Measurements from ENCODE around the gene PAPPA2. TPM values are rescaled to one million over a fixed set of nuclear protein-coding genes. Genes with fewer than 3 reads are reported as not detected.

PAPPA2 gene
- total RNA-seq, 1 experiment from 2014 or later, result not detected

- Histone ChIP-seq H3K4me2 (ENCODE audit: low read depth, low read length, poor library complexity, severe bottlenecking) (no peak overlapping the region), H3K4me1 (ENCODE audit: low read length) (no peaks in the 10 kb centered on the region), H3K79me2 (ENCODE audit: low read length) (no peaks in the 10 kb centered on the region), H2AFZ (ENCODE audit: low read length) (no peak overlapping the region), H3K9me2 (replicated peaks; ENCODE audit: insufficient read depth, low read length) (no peaks in the 10 kb centered on the region), H3K4me3 (ENCODE audit: low read length) (no peak overlapping the region), H3K9me3 (ENCODE audit: low read length) (no peaks in the 10 kb centered on the region), H3K27me3 (ENCODE audit: low read length) (no peaks in the 10 kb centered on the region), H4K20me1 (ENCODE audit: insufficient read depth, low read depth, low read length) (no peaks in the 10 kb centered on the region), H3K36me3 (ENCODE audit: insufficient read depth, low read length) (no peaks in the 10 kb centered on the region), H3K27ac (ENCODE audit: low read length) (no peak overlapping the region), H3K9ac (ENCODE audit: low read length) (no peak overlapping the region)
- no peak for DNase-seq
These were observed 340.6 kb downstream of the PAPPA2 start for GRCh38 chr1:176803596-176803995.

- Histone ChIP-seq H3K27me3 (ENCODE audit: low read length) (no peaks in the 10 kb centered on the region), H3K9ac (ENCODE audit: low read length) (no peak overlapping the region), H3K27ac (ENCODE audit: low read length) (no peak overlapping the region), H2AFZ (ENCODE audit: low read length) (no peak overlapping the region), H3K4me2 (ENCODE audit: low read depth, low read length, poor library complexity, severe bottlenecking) (no peak overlapping the region), H3K4me1 (ENCODE audit: low read length) (no peaks in the 10 kb centered on the region), H3K79me2 (ENCODE audit: low read length) (no peaks in the 10 kb centered on the region), H3K36me3 (ENCODE audit: insufficient read depth, low read length) (no peaks in the 10 kb centered on the region), H3K9me3 (ENCODE audit: low read length) (no peaks in the 10 kb centered on the region), H3K4me3 (ENCODE audit: low read length) (no peak overlapping the region), H4K20me1 (ENCODE audit: insufficient read depth, low read depth, low read length) (no peaks in the 10 kb centered on the region), H3K9me2 (replicated peaks; ENCODE audit: insufficient read depth, low read length) (no peaks in the 10 kb centered on the region)
- no peak for DNase-seq
These were observed 346.3 kb downstream of the PAPPA2 start for GRCh38 chr1:176809292-176809691.

- no peak for DNase-seq
- Histone ChIP-seq H3K9ac (ENCODE audit: low read length) (no peak overlapping the region), H3K9me3 (ENCODE audit: low read length) (no peaks in the 10 kb centered on the region), H3K27me3 (ENCODE audit: low read length) (no peaks in the 10 kb centered on the region), H4K20me1 (ENCODE audit: insufficient read depth, low read depth, low read length) (no peaks in the 10 kb centered on the region), H3K4me3 (ENCODE audit: low read length) (no peak overlapping the region), H3K4me1 (ENCODE audit: low read length) (no peaks in the 10 kb centered on the region), H3K9me2 (replicated peaks; ENCODE audit: insufficient read depth, low read length) (no peaks in the 10 kb centered on the region), H2AFZ (ENCODE audit: low read length) (no peak overlapping the region), H3K79me2 (ENCODE audit: low read length) (no peaks in the 10 kb centered on the region), H3K27ac (ENCODE audit: low read length) (no peak overlapping the region), H3K36me3 (ENCODE audit: insufficient read depth, low read length) (no peaks in the 10 kb centered on the region), H3K4me2 (ENCODE audit: low read depth, low read length, poor library complexity, severe bottlenecking) (no peak overlapping the region)
These were observed 348.7 kb downstream of the PAPPA2 start for GRCh38 chr1:176811511-176812288.

GRCh38 chr1:176815621-176816020 is 352.6 kb downstream of the PAPPA2 start:
- H3K4me3 ChIP-seq (ENCODE audit: low read length), result no peak overlapping the region
- H3K9me2 ChIP-seq (replicated peaks; ENCODE audit: insufficient read depth, low read length), result no peaks in the 10 kb centered on the region
- no peak for DNase-seq
- H3K4me1 ChIP-seq (ENCODE audit: low read length), result no peaks in the 10 kb centered on the region
- H3K27me3 ChIP-seq (ENCODE audit: low read length), result no peaks in the 10 kb centered on the region
- H3K27ac ChIP-seq (ENCODE audit: low read length), result no peak overlapping the region
- no peak overlapping the region for H3K4me2 ChIP-seq (ENCODE audit: low read depth, low read length, poor library complexity, severe bottlenecking)
- no peak overlapping the region for H3K9ac ChIP-seq (ENCODE audit: low read length)
- no peaks in the 10 kb centered on the region for H3K9me3 ChIP-seq (ENCODE audit: low read length)
- H2AFZ ChIP-seq (ENCODE audit: low read length), result no peak overlapping the region
- H4K20me1 ChIP-seq (ENCODE audit: insufficient read depth, low read depth, low read length), result no peaks in the 10 kb centered on the region
- H3K36me3 ChIP-seq (ENCODE audit: insufficient read depth, low read length), result no peaks in the 10 kb centered on the region
- H3K79me2 ChIP-seq (ENCODE audit: low read length), result no peaks in the 10 kb centered on the region

GRCh38 chr1:176816232-176816631 is 353.3 kb downstream of the PAPPA2 start:
- H3K4me1 ChIP-seq (ENCODE audit: low read length), result no peaks in the 10 kb centered on the region
- no peaks in the 10 kb centered on the region for H3K27me3 ChIP-seq (ENCODE audit: low read length)
- H4K20me1 ChIP-seq (ENCODE audit: insufficient read depth, low read depth, low read length), result no peaks in the 10 kb centered on the region
- DNase-seq, result no peak
- H3K9me2 ChIP-seq (replicated peaks; ENCODE audit: insufficient read depth, low read length), result no peaks in the 10 kb centered on the region
- H3K4me3 ChIP-seq (ENCODE audit: low read length), result no peak overlapping the region
- H2AFZ ChIP-seq (ENCODE audit: low read length), result no peak overlapping the region
- no peak overlapping the region for H3K4me2 ChIP-seq (ENCODE audit: low read depth, low read length, poor library complexity, severe bottlenecking)
- no peak overlapping the region for H3K27ac ChIP-seq (ENCODE audit: low read length)
- no peaks in the 10 kb centered on the region for H3K79me2 ChIP-seq (ENCODE audit: low read length)
- no peaks in the 10 kb centered on the region for H3K36me3 ChIP-seq (ENCODE audit: insufficient read depth, low read length)
- H3K9ac ChIP-seq (ENCODE audit: low read length), result no peak overlapping the region
- no peaks in the 10 kb centered on the region for H3K9me3 ChIP-seq (ENCODE audit: low read length)

GRCh38 chr1:176820391-176821031 is 357.5 kb downstream of the PAPPA2 start:
- H4K20me1 ChIP-seq (ENCODE audit: insufficient read depth, low read depth, low read length), result no peaks in the 10 kb centered on the region
- H3K9me2 ChIP-seq (replicated peaks; ENCODE audit: insufficient read depth, low read length), result no peaks in the 10 kb centered on the region
- no peak for DNase-seq
- H3K27ac ChIP-seq (ENCODE audit: low read length), result no peak overlapping the region
- H3K9ac ChIP-seq (ENCODE audit: low read length), result no peak overlapping the region
- H3K36me3 ChIP-seq (ENCODE audit: insufficient read depth, low read length), result no peaks in the 10 kb centered on the region
- H3K27me3 ChIP-seq (ENCODE audit: low read length), result no peaks in the 10 kb centered on the region
- H3K4me1 ChIP-seq (ENCODE audit: low read length), result no peaks in the 10 kb centered on the region
- H3K9me3 ChIP-seq (ENCODE audit: low read length), result no peaks in the 10 kb centered on the region
- no peak overlapping the region for H3K4me2 ChIP-seq (ENCODE audit: low read depth, low read length, poor library complexity, severe bottlenecking)
- no peak overlapping the region for H3K4me3 ChIP-seq (ENCODE audit: low read length)
- no peak overlapping the region for H2AFZ ChIP-seq (ENCODE audit: low read length)
- H3K79me2 ChIP-seq (ENCODE audit: low read length), result no peaks in the 10 kb centered on the region

GRCh38 chr1:176826265-176826664 is 363.3 kb downstream of the PAPPA2 start:
- H3K9ac ChIP-seq (ENCODE audit: low read length), result no peak overlapping the region
- no peaks in the 10 kb centered on the region for H3K9me2 ChIP-seq (replicated peaks; ENCODE audit: insufficient read depth, low read length)
- no peaks in the 10 kb centered on the region for H3K4me1 ChIP-seq (ENCODE audit: low read length)
- H3K4me3 ChIP-seq (ENCODE audit: low read length), result no peak overlapping the region
- no peaks in the 10 kb centered on the region for H4K20me1 ChIP-seq (ENCODE audit: insufficient read depth, low read depth, low read length)
- H3K79me2 ChIP-seq (ENCODE audit: low read length), result no peaks in the 10 kb centered on the region
- H3K27me3 ChIP-seq (ENCODE audit: low read length), result no peaks in the 10 kb centered on the region
- no peak overlapping the region for H3K4me2 ChIP-seq (ENCODE audit: low read depth, low read length, poor library complexity, severe bottlenecking)
- no peaks in the 10 kb centered on the region for H3K9me3 ChIP-seq (ENCODE audit: low read length)
- no peak overlapping the region for H3K27ac ChIP-seq (ENCODE audit: low read length)
- H3K36me3 ChIP-seq (ENCODE audit: insufficient read depth, low read length), result no peaks in the 10 kb centered on the region
- no peak overlapping the region for H2AFZ ChIP-seq (ENCODE audit: low read length)
- no peak for DNase-seq

GRCh38 chr1:176829261-176829660 is 366.3 kb downstream of the PAPPA2 start:
- Histone ChIP-seq H4K20me1 (ENCODE audit: insufficient read depth, low read depth, low read length) (no peaks in the 10 kb centered on the region), H3K9ac (ENCODE audit: low read length) (no peak overlapping the region), H3K4me2 (ENCODE audit: low read depth, low read length, poor library complexity, severe bottlenecking) (no peak overlapping the region), H3K27ac (ENCODE audit: low read length) (no peak overlapping the region), H3K79me2 (ENCODE audit: low read length) (no peaks in the 10 kb centered on the region), H2AFZ (ENCODE audit: low read length) (no peak overlapping the region), H3K9me2 (replicated peaks; ENCODE audit: insufficient read depth, low read length) (no peaks in the 10 kb centered on the region), H3K4me1 (ENCODE audit: low read length) (no peaks in the 10 kb centered on the region), H3K4me3 (ENCODE audit: low read length) (no peak overlapping the region), H3K36me3 (ENCODE audit: insufficient read depth, low read length) (no peaks in the 10 kb centered on the region), H3K27me3 (ENCODE audit: low read length) (no peaks in the 10 kb centered on the region), H3K9me3 (ENCODE audit: low read length) (no peaks in the 10 kb centered on the region)
- no peak for DNase-seq
